ENCODE data around the gene LIMD2.

Gene LIMD2

DNA sequence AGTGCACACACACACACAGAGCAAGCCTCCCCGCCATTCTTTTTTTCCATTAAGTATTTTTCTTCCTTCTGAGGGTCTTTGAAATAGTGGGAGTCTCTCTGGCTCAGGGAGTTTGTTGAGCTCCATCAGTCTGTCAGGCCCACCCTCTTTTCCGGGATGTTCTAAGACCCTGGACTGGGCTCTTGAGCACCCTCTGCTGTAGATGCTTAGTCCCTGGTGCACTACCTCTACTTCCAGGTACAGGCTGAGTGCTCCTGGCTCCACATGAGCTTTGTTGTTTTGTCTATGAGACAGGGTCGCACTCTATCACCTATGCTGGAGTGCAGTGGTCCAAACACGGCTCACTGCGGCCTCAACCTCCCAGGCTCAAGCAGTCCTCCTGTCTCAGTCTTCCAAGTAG, 20.7 kb downstream of the LIMD2 start:
- DNase-seq = no peak

DNA sequence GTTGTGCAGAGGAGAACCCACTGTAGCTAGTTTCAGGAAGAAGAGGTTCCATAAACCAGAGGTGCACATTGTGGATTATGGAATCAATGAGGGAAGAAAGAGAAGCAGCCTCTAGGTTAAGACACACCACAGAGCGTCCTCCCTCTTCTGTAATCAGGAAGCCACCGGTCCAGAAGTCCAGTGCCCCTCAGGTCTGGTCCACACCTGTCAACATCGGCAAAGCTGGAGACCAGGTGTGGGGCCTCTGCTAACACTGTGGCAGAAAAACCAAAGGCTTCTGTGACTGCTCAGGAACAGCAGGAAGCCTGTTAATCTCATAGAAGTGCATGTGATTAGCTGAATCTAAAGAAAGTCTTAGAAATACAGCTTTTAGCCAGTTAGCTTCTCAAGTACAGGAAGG, 23.3 kb downstream of the LIMD2 start:
- no peak for DNase-seq

DNA sequence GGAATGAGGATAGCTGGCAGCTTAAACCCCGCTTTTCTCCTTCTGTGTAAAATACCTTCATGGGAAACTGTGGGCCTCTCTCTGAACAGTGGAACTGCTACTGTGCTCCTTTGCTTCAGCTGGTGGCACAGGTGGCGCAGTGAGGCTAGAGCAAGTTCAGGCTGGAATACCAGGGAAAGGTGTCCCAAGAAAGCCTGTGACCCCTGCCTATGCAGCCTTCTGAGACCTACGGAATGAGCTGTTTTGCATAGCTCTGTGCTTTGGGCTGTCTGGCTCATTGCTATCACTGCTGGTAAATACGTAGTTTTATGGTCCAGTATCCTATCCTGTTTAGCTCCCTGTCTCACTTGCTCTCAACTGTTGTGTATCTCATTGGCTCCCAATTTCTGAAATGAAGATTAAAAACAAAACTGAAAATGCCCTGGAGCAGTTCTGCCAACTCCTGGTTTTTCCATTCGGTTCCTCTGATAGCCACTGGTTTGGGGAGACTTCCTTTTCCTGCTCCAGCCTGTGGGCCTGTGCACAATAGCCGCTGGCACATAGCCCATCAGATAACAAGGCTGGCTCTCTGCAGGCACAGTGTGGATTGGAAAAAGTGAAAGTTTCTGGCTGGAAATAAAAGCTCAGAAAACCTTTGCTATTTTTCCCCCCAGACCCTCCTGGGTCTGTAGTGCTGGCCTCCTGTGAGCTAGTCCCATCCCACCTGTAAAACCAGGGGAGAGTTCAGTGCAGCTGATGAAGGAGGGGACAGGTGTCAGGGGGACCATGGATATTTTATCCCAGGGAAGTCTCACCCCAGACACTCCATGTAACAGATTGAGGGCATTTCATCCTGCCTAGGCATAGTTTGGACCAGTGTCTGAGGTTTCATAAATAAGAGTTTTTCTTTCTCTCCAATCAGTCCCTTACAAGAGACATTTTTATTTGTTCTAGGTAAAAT, 24.0 kb downstream of the LIMD2 start:
- DNase-seq = no peak

DNA sequence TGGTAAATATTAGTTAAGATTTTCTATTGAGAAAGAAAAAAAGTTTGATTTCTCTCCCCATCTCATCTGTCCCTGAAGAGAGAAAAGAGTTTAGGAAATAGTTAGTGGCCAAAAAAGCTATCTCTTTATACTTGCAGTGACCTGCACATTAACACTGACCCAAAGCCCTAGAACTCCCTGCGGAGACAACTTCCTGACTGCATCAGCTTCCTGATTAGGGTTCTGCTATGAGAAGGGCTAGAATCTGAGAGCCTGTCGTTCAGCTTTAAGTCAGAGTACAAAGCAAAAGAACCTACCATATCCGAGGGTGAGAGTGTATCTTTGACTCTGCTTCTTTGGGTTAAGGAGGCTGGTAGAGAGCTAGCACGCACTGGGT, 24.7 kb downstream of the LIMD2 start:
- no peak for DNase-seq

DNA sequence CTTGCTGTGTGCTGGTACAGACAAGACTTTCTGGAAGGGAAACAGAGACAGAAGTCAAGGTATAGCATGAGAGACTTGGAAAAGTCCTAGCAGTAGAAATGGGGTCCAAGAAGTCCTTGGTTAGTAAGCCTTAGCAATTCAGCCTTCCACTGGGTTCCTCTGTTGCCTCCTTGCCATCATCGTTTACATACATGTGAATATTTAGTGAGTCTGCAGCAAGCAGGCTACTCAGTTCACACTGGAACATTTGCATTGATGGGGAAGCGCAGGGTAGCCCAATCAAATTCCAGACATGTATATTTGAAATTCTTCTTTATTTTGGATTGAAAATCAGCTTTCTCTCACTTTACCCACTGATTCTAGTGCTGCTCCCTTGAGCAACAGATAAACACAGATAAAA, 27.1 kb downstream of the LIMD2 start:
- DNase-seq = no peak

DNA sequence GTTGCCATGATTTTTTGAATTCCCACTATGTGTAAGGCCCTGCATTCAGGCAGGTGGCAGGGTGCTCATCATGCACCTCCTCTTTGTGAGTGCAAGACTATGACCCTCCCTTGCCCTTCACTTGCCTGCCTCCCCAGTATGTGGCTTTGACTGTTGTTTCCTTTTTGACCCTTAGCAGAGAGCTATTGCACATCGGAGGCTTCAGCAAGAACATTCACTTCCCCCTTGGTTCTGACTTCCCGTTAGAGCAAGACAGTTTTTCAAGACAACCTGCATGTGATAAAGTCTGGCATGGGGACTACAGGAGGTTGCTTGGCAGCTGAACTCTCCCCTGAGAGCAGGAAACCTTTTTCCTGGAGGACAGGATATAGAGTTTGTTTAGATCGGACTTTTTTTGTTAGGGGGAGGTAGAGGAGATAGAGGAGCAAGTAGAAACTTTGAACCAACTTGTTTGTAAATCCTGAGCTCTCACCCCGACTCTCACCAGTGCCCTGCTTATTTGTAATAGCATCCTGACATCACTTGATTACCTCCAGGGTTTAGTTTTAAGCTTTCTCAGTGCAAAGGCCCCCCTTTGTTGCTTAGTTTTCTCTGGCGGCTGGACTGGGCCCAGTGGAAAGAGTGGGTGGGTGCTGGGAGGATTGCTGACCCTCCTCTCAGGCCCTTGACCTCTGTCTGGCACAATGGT, 34.3 kb downstream of the LIMD2 start:
- DNase-seq = no peak

DNA sequence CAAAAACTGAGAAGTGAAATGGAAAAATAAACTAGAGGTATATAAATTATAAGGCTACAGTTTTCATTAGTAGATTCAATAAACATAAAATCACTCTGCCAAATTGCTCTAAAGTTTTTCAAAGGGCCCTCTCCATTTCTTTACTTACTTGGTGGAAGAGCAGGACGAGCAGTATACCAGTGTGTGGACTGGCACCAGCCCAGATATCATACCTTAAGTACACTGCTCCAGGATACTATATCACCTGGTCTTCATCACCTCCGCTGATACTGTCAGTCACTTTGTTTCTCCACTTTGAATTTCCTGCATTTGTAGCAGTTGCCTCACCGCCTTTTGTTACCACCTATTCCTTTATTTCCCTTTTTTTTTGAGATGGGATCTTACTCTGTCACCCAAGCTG, 40.1 kb downstream of the LIMD2 start:
- no peak for DNase-seq

DNA sequence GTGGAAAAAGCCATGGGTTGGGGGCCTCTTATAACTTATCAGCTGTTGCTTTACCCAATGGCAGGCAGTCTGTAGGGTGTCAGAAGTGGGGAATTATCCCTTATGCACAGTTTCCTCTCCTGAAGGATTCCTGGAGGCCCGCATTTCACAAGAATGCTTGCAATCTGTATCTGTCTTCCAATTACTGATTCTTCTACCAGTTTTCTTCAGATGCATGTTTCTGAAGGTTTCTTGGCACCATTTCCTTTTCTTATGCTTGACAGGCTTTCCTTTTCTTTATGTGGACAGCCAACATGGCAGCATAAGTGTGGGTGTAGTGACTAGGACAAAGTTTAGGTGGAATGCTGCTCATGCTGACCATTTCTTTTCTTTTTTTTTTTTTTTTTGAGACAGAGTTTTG, 41.6 kb downstream of the LIMD2 start:
- no peak for DNase-seq

DNA sequence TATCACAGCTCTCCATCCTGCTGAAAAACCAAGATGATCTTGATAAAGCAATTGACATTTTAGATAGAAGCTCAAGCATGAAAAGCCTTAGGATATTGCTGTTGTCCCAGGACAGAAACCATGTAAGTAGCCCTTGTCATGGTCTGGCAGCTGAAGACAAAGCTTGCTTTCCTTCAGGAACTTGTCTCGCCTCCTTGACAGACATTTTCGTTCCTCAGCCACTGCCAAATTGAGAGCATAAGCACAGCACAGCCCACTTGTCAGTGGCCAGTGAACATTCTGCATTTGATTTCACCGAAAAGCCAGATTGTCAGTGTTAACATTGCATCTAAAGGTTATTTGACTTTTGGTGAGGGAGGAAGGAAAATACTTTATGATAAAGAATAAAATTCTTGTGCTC, 42.1 kb downstream of the LIMD2 start:
- no peak for DNase-seq

DNA sequence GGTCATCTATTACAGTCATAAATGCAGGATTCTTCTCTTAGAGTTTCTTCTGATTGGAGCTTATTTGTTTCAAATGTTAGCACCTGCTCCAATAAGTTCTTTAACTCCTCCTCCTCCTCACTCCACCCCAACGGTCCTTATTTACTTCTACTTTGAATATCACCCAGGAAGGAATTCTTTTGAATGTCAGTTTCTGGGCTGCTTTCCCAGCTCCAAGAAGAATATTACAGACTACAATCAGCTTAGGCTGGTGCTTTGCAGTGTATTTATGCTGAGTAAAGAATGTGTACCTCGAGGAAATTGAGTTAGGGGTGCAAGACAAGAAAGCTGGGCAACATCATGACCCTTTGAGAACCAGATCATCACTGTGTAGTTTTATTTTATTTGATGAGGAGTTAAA, 46.9 kb downstream of the LIMD2 start:
- no peak for DNase-seq

DNA sequence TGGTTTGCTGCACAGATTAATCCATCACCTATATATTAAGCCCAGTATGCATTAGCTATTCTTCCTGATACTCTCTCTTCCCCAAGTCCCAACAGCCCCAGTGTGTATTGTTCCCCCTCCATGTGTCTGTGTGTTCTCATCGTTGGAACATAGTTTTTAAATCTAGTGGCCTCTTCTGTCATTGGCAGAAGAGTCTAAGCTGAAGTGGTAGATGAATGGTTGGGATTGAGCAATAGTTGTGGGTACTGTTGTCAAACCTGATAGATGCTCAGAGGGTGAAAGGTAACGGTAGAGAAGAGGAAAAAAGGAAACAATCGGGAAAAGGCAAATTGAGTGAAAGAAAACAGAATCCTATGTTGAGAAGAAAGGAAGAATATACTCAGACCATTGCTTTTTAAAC, 47.8 kb downstream of the LIMD2 start:
- no peak for DNase-seq

DNA sequence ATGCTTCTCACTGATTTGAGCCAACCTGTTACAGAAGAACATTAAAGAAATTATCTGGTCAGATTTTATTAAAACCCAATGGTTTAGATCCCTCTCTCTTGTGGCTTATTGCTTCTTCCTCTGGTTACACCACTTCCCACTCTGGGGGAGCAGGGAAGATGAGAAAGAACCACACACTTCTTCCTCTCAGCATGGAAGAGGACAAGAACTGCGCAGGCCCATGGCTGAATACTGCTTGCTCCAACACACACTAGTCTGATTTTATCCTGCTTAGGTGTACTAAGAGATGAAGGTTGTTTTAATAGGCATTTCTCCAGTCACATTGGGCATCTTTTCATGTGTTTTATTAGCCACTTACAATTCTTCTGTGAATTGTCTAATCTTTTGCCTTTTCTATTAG, 50.1 kb downstream of the LIMD2 start:
- DNase-seq = no peak

DNA sequence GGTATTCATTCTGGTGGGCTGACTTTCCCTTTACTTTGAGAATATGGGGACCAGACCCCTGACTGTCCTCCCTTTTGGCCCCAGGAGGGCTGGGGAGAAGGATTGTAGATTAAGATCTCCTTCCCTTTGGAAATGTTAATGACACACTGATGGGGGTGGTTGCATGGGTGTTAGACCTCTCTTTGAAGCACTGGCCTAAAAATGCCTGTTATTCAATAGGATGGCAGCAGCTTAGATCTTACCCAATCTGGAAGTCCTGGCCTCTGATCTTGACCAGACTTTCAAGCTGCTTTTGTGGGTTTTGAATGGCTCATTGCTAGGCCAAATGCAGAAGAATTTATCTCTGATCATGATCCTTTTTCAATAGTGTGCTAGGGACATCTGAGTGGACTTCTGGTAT, 52.0 kb downstream of the LIMD2 start:
- DNase-seq = no peak

DNA sequence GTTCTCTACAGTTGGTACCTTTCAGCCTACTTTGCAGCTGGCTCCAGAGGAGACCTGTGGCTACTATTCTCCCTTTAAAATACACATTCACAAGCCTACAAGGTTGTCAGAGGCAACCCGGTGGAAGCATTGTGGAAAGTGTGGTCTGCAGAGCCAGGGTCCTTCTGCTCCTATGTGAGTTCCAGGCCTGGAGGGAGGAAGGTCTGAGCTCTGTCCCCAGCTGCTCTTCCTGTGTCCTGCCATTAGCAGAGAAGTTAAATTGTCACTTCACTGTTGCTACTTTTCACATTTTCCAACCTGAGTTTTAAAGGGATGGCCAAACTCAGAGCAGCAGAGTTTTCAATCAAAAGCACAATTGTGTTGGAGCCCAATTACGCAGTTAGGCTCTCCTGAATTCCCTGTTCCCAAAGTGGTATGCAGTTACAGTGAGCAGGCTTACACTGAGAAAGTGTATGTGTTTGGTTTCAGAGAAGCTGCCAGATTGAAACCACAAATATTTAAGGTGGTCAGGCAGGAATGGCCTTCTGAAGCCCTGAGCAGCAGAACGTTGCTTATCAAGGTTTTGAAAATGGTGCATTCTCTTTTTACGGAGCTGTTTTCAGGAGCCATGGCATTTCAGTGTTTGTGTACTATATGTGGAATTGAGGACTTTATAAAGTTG, 52.7 kb downstream of the LIMD2 start:
- no peak for DNase-seq

DNA sequence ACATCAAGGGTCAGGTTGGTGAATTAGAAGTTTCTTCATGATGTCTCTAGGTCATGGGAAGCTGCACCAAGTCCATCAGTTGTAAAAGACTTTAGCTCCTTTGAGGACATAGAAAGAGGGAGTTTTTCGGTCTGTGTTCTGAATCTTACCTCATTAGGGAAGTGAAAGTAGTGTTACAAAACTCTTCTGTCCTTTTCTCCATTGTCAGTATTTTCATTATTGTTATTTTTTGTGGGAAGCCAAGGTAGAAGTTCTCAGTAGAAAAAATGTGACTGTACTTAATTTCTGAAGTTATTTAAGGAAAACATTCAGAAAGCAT, 53.5 kb downstream of the LIMD2 start:
- no peak for DNase-seq
